Small intestine (tissue), 7 donors: ENCODE measurements around the gene EHMT1. TPM values are rescaled to one million over a fixed set of nuclear protein-coding genes. Genes with fewer than 3 reads are reported as not detected.
"Not testable (repeated sequence)": the region's sequence is repeated elsewhere in the genome, so short reads cannot be mapped to it uniquely, and the experiment has no call there.

Source experiments
- DNase-seq, 2 donors: peaks; one replicate each; pipeline versions ENCODE4 v3.0.0 to v3.0.0-alpha.2; 2013
- FAIRE-seq: peaks from 2 replicates; lab custom pipeline; 2012; peaks lifted over from hg19 to GRCh38; lab: Jason Lieb, UNC
- H3K27ac ChIP-seq, 3 donors: one replicate each; pipeline ENCODE4 v1.5.1; 2013; ENCODE audit warnings: low read length in 2 of 3, mild to moderate bottlenecking in 2 of 3, control low read depth in 1 of 3, inconsistent platforms in 1 of 3, low read depth in 1 of 3, moderate library complexity in 1 of 3
- H3K27me3 ChIP-seq, 3 donors: one replicate each; pipeline ENCODE4 v1.6.1; 2013; ENCODE audit warnings: low read length in 3 of 3, inconsistent platforms in 1 of 3; ENCODE audit not compliant: control insufficient read depth in 3 of 3, insufficient read depth in 3 of 3
- H3K36me3 ChIP-seq, 3 donors: one replicate each; pipeline ENCODE4 v1.6.1; 2013; ENCODE audit warnings: low read length in 3 of 3, inconsistent platforms in 1 of 3, low read depth in 1 of 3, mild to moderate bottlenecking in 1 of 3, moderate library complexity in 1 of 3; ENCODE audit not compliant: control insufficient read depth in 3 of 3, insufficient read depth in 2 of 3
- H3K4me1 ChIP-seq, 3 donors: one replicate each; pipeline ENCODE4 v1.6.1; 2013; ENCODE audit warnings: low read length in 2 of 3, inconsistent platforms in 1 of 3, low read depth in 1 of 3, mild to moderate bottlenecking in 1 of 3, moderate library complexity in 1 of 3; ENCODE audit not compliant: control insufficient read depth in 3 of 3, insufficient read depth in 2 of 3
- H3K4me3 ChIP-seq, 3 donors: one replicate each; pipeline ENCODE4 v1.5.1; 2013; ENCODE audit warnings: low read length in 3 of 3, control low read depth in 1 of 3, inconsistent platforms in 1 of 3, low read depth in 1 of 3, mild to moderate bottlenecking in 1 of 3, moderate library complexity in 1 of 3
- H3K9me3 ChIP-seq, 2 donors: one replicate each; pipeline ENCODE4 v1.6.1; 2013; ENCODE audit warnings: low read depth in 1 of 2, low read length in 1 of 2; ENCODE audit not compliant: control insufficient read depth in 2 of 2, insufficient read depth in 1 of 2
- WGBS, 3 donors: extraction: QIAGEN DNeasy Blood & Tissue Kit; methylation state at CpG; one replicate each; pipeline ENCODE4 v1.1.7; 2013; 5-methylcytosine and 5-hydroxymethylcytosine counted together
- polyA plus RNA-seq, 4 donors: library from polyadenylated mRNA; stranded (reverse) in 3 of 4; unstranded in 1 of 4; fragments of 200-250 nt in 3 of 4; fragments of 120-200 nt in 1 of 4; gene quantifications; one replicate each; pipeline versions ENCODE4 v1.2.1 to v1.2.3, GENCODE V29; 2013
- donor health status: healthy with polysubstance abuse.
- donor health status: control.
- donor health status: control.
- donor health status: Bipolar disorder and iron deficiency.
- donor health status: healthy.

EHMT1 gene
- polyA plus RNA-seq, 4 donors = 35.2 to 53.9 (median 39.1) TPM

GRCh38 chr9:137708590-137709284 is 89.9 kb downstream of the EHMT1 start:
- Histone ChIP-seq H3K27me3 (no peaks in the 10 kb centered on the region), H3K4me1 (peaks cover 0 to 3% (median 0%) of the 10 kb centered on the region in 3 donors), H3K36me3 (peaks cover 0 to 23% (median 6%) of the 10 kb centered on the region in 3 donors), H3K4me3 (no peak overlapping the region), H3K9me3 (peaks cover 0 to 4% of the 10 kb centered on the region in 2 donors), H3K27ac (no peak overlapping the region)
- no peak for DNase-seq
- no peak for FAIRE-seq
- WGBS, 3 donors = 84 to 92% (median 88%) methylated on average over 11 of the region's 11 CpGs

- peaks cover 3 to 25% (median 6%) of the 10 kb centered on the region in 3 donors for H3K36me3 ChIP-seq
- no peak for DNase-seq
- peaks cover 0 to 1% (median 0%) of the 10 kb centered on the region in 3 donors for H3K4me1 ChIP-seq
- no peak overlapping the region for H3K4me3 ChIP-seq
- H3K27ac ChIP-seq = no peak overlapping the region
- H3K9me3 ChIP-seq = peaks cover 0 to 9% of the 10 kb centered on the region in 2 donors
- 90 to 92% (median 91%) methylated on average over 13 to 14 of the region's 14 CpGs for WGBS, 3 donors
- FAIRE-seq = no peak
- no peaks in the 10 kb centered on the region for H3K27me3 ChIP-seq
Measured at GRCh38 chr9:137709411-137710101, 90.8 kb downstream of the EHMT1 start.

DNA sequence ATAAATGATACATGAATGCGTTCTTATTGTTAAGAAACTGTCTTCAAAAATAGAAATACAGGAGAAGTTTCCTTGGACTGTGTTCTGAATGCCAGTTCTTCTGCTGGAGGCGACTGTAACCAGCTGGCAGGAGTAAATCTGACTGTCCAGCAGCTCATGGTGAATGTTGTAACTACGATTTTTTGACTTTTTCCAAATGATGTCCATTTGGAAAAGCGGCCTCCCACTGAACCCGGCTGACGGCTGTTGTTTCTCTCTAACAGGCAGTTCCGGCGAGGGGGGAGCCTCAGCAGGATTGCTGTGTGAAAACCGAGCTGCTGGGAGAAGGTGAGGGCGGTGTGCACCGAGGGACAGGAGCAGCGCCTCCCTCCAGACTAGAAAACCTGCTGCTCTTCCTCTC is 91.9 kb downstream of the EHMT1 start:
- no peak for DNase-seq
- WGBS, 3 donors = 81 to 92% (median 91%) methylated on average over 12 of the region's 12 CpGs
- FAIRE-seq = no peak

DNA sequence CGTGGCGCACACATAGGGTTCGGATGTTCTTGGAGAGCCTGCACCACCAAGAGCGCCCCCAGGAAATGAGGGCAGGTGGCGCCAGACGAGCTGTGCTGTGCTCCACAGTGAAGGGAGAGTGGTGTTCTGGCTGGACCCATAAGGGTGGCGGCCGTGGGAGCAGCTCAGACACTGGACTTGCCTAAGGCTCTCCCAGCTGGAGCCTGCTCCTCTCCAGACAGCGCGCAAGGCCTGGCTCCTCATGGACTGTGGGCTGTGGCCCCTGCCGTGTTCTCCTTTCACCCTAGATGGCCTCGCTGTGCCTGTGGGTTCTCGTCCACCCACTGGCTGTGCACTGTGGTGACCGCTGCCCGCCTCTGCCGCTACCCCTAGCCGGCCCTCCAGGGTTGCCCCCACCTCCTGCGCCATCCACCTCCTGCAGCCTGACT is 92.9 kb downstream of the EHMT1 start:
- FAIRE-seq = no peak
- no peak for DNase-seq
- Histone ChIP-seq H3K36me3 (peaks cover 6 to 35% (median 7%) of the 10 kb centered on the region in 3 donors), H3K4me1 (no peaks in the 10 kb centered on the region), H3K9me3 (peaks cover 0 to 15% of the 10 kb centered on the region in 2 donors), H3K4me3 (no peak overlapping the region), H3K27ac (no peak overlapping the region), H3K27me3 (no peaks in the 10 kb centered on the region)
- 93 to 96% (median 94%) methylated on average over 16 to 18 of the region's 18 CpGs for WGBS, 3 donors

More for the DNA sequence above, 91.9 kb downstream of the EHMT1 start:
- peaks cover 5 to 32% (median 6%) of the 10 kb centered on the region in 3 donors for H3K36me3 ChIP-seq
- H3K27ac ChIP-seq = no peak overlapping the region
- H3K4me3 ChIP-seq = no peak overlapping the region
- H3K9me3 ChIP-seq = peaks cover 0 to 10% of the 10 kb centered on the region in 2 donors
- no peaks in the 10 kb centered on the region for H3K4me1 ChIP-seq
- H3K27me3 ChIP-seq = no peaks in the 10 kb centered on the region

GRCh38 chr9:137715321-137715720 is 96.5 kb downstream of the EHMT1 start:
- peaks cover 0 to 27% of the 10 kb centered on the region in 2 donors for H3K9me3 ChIP-seq
- H3K4me3 ChIP-seq = no peak overlapping the region
- H3K36me3 ChIP-seq = peaks cover 15 to 56% (median 20%) of the 10 kb centered on the region in 3 donors
- WGBS, 3 donors = 86 to 91% (median 87%) methylated on average over 12 of the region's 12 CpGs
- DNase-seq (no peak), FAIRE-seq (no peak)
- no peaks in the 10 kb centered on the region for H3K4me1 ChIP-seq
- H3K27ac ChIP-seq = no peak overlapping the region
- H3K27me3 ChIP-seq = no peaks in the 10 kb centered on the region

DNA sequence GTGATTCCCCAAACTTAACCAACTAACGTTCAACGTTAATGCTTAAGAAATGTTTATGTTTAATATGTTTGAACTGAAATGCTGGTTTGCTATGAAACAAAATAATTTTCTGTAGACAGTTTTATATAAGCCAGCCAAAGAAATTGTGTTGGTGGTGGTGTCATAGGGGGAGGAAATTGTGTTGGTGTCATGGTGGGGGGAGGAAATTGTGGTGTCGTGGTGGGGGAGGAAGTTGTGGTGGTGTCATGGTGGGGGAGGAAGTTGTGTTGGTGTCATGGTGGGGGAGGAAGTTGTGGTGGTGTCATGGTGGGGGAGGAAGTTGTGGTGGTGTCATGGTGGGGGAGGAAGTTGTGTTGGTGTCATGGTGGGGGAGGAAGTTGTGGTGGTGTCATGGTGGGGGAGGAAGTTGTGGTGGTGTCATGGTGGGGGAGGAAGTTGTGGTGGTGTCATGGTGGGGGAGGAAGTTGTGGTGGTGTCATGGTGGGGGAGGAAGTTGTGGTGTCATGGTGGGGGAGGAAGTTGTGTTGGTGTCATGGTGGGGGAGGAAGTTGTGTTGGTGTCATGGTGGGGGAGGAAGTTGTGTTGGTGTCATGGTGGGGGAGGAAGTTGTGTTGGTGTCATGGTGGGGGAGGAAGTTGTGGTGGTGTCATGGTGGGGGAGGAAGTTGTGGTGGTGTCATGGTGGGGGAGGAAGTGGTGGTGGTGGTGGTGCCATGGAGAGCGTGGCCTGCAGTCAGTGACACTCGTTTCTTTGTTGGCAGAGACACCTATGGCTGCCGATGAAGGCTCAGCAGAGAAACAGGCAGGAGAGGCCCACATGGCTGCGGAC is 97.3 kb downstream of the EHMT1 start:
- DNase-seq, H3K27ac ChIP-seq, H3K4me1 ChIP-seq, H3K27me3 ChIP-seq, FAIRE-seq, H3K4me3 ChIP-seq: not testable (repeated sequence)
- 79 to 91% (median 82%) methylated on average over 7 of the region's 7 CpGs for whole genome bisulfite sequencing, 3 donors
- peaks cover 0 to 27% of the 10 kb centered on the region in 2 donors for H3K9me3 ChIP-seq
- H3K36me3 ChIP-seq = peaks cover 17 to 60% (median 24%) of the 10 kb centered on the region in 3 donors

- Histone ChIP-seq H3K4me3 (no peak overlapping the region), H3K4me1 (no peaks in the 10 kb centered on the region), H3K9me3 (peaks cover 0 to 27% of the 10 kb centered on the region in 2 donors), H3K27me3 (no peaks in the 10 kb centered on the region), H3K27ac (no peak overlapping the region), H3K36me3 (peaks cover 17 to 55% (median 25%) of the 10 kb centered on the region in 3 donors)
- WGBS, 3 donors = 97 to 98% (median 97%) methylated on average over 25 of the region's 25 CpGs
- DNase-seq (no peak), FAIRE-seq (no peak)
Measured at GRCh38 chr9:137716694-137717287, 98.0 kb downstream of the EHMT1 start.
